HG02623 (cell line): ENCODE results near the gene DUSP9.

Experiments
- ATAC-seq: cut with Tn5 transposase; IDR thresholded peaks from one replicate; pipeline ENCODE4 v1.9.1; 2021; ENCODE audit warnings: moderate library complexity; ENCODE audit not compliant: unreplicated experiment

DUSP9 gene

GRCh38 chrX:153621949-153622598 lies 24.9 kb upstream of the DUSP9 start:
- no peak for ATAC-seq

- ATAC-seq: no peak
These were observed 24.2 kb upstream of the DUSP9 start for GRCh38 chrX:153622661-153623309.

GRCh38 chrX:153623310-153624029 lies 23.5 kb upstream of the DUSP9 start:
- ATAC-seq: no peak

DNA sequence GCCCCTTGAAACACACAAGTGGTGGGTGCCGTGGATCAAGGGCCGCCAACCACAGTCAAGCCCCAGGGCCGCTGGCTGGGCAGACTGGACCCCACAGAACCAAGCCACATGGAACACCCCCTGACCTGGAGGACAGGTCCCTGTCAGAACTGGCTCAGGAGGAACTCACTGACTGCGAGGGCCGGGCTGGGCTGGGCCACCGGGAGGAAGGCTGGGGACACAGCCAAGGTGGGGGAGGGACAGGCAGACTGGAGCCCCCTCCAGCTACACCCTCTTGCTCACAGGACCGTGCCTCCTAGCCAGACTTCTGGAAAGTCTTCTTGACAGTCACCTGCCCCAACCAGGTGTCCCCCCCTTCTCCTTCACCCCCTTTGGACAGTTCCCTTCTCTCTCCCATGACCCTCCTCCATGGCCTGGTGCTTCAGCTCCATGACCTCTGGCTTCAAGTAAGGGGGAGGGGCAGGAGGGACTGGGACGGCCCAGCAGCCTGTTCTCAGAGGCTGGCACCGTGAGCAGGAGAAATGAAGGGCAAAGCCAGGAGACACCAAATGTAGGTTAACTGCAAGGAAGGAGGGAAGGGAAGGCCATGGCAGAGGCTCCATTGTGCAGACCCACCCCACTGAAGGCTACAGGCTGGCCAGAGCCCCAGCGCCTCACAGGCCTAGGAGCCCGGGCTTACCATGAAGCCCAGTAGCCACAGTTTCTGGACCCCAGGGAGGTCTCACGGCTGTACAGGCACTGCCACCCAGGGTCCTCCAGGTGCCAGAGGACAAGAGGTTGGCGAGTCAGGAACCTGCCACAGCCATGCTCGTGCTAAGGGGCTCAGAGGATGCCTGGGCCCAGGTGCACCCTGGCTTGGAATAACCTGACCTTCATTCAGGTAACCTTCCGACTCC lies 22.6 kb upstream of the DUSP9 start:
- ATAC-seq: no peak

- ATAC-seq: no peak
These were observed 21.6 kb upstream of the DUSP9 start for GRCh38 chrX:153625271-153626024.

GRCh38 chrX:153626025-153626633 lies 20.9 kb upstream of the DUSP9 start:
- no peak for ATAC-seq

- ATAC-seq: no peak
These were observed 19.9 kb upstream of the DUSP9 start for GRCh38 chrX:153626863-153627674.

GRCh38 chrX:153627675-153628111 lies 19.3 kb upstream of the DUSP9 start:
- ATAC-seq: no peak

GRCh38 chrX:153628129-153628528 lies 18.9 kb upstream of the DUSP9 start:
- no peak for ATAC-seq

GRCh38 chrX:153628665-153629064 lies 18.3 kb upstream of the DUSP9 start:
- ATAC-seq: no peak

GRCh38 chrX:153631346-153631745 lies 15.7 kb upstream of the DUSP9 start:
- no peak for ATAC-seq

DNA sequence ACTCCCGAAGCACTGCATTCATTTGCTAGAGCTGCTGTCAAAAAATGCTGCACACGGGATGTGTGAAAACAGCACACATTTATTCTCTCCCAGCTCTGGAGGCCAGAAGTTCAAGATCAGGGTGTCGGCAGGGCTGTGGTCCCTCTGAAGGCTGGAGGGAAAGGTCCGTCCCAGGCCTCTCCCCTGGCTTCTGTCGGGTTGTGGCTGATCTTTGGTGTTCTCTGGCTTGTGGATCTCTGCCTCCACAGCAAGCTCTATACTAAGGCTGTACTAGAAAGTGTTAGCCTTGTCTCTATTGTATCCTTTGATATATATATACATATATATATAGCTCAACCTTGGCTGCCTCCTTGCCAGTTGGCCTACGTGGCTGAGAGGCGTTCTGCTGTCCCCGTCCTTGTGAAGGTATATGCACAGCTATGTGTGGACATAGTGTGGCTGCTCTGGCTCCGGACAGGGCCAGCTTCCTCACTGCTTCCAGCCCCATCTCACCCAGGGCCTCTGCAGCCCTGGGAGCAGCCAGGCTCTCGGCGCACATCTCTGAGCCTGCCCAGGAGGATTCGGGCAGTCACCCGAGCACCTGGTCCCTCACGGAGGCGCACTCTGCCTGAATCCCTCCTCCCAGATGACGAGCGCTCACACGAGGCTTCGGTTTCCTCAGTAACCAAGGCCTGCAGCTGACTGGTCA lies 15.0 kb upstream of the DUSP9 start:
- no peak for ATAC-seq

- no peak for ATAC-seq
These were observed 14.4 kb upstream of the DUSP9 start for GRCh38 chrX:153632595-153632946.

DNA sequence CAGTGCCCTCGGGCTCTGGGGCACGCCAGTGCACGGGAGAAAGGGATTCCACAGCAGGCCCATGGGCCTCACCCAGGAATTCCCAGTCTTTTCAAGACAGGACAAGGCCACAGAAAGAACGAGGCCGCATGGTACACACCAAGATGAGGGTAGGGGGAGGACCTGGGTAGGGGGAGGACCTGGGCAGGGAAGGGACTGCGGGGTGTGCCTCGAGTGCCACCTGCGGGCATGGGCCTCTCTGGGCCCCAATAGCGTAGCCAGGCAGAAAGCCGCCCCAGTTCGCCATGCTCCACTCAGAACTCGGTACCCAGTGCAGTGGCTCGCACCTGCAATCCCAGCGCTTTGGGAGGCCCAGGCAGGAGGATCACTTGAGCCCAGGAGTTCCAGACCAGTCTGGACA lies 14.0 kb upstream of the DUSP9 start:
- ATAC-seq: no peak

DNA sequence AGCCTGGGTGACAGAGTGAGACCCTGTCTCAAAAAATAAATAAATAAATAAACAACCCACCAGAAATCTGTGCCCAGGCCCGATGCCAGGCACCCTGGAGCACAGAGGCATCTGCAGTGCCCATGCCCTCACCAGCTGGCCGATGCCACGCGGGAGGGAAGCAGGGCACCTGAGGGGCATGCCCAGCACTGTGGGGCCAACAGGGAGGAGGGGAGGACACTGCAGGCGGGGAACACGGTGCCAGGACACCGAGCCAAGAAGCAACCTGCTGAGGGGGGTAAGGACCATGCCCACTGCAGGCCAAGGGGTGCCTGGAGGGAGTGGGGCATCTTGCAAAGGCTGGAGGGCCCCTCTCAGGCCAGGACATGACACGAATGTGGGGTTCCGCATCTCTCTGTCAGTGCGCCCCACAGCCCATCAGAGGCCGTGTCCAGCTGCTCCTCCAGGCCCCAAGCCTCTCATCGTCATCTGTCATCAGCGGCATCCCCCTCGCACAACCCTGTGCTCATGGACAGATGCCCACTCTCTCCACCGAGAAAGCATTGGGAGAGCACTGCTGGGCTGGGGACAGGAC lies 13.3 kb upstream of the DUSP9 start:
- ATAC-seq: no peak

DNA sequence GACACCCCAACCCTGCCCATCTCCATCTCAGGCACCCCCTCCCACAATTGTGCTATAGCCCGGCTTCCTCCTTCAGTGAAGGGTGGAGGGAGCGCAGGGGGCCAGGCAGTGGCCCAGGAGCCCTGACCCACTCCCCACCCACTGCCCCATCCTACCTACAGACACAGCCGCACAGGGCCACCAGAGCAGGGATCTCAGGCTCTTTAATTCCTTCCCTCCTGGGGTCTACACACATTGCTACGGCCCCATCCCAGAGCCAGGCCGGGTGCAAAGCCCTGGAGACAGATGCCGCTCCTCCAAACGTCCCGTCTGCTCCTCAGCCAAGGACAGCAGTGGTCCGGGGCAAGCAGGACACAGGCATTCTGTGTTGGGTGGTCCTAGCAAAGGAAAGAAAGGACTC lies 12.8 kb upstream of the DUSP9 start:
- no peak for ATAC-seq

DNA sequence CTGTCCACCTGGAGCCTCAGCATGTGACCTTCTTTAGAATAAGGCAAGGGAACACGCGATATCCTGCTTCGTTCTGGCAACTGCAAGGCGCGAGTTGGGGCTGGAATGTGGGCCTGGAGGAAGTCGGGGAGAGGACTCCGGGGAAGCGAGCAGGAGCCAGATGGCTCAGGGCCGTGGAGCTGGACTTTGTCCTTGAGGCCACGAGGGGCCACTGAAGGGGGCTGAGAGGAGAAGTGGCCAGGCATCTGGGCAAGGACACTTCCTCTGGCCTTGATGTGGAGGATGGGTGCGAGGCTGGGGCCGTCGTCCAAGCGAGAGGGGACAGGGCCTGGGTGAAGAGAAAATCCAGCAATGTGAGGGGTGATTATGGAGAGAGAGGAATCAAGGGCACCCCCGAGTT lies 12.2 kb upstream of the DUSP9 start:
- no peak for ATAC-seq

DNA sequence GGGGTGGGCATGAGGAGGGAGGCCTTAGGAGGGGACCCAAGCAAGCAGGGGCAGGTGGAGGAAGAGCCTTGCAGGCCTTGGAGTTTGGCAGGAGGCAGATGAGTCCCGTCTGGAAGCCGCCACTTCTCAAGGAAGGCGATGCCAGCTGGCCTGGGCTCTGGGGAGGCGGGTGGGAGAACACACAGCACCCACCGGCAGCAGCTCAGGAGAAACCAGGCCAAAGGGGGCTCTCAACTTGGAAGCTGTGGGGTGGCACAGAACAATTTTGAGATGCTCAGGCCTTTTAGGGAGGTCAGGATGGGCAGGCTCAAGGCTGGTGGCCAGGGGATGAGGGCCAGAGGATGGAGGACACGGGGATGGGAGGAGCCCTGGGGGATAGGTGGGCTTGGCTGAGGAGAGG lies 11.6 kb upstream of the DUSP9 start:
- no peak for ATAC-seq
